RWPE2 (cell line): ENCODE results near the gene RALGPS2.

Experiments used
- ATAC-seq: fragments of 200-7000 bp; cut with Tn5 transposase; 3 replicates; pipeline ENCODE4 v1.9.1; 2021; ENCODE audit warnings: low read depth
- DNase-seq: peaks from one replicate; pipeline ENCODE4 v3.0.0-alpha.2; 2020; ENCODE audit warnings: low spot score
- H3K27ac ChIP-seq: fragments of 450-650 bp; 2 replicates; pipeline ENCODE4 v1.5.1; 2017; ENCODE audit warnings: mild to moderate bottlenecking; ENCODE audit not compliant: poor library complexity, severe bottlenecking
- H3K27me3 ChIP-seq: fragments of 250-450 bp; sonication (Bioruptor Pico); 2 replicates; pipeline ENCODE4 v1.5.1; 2021; ENCODE audit warnings: mild to moderate bottlenecking, moderate library complexity; ENCODE audit not compliant: insufficient read depth, poor library complexity, severe bottlenecking
- H3K36me3 ChIP-seq: fragments of 250-450 bp; sonication (Bioruptor Pico); 2 replicates; pipeline ENCODE4 v1.5.1; 2020; ENCODE audit warnings: low read depth, mild to moderate bottlenecking, moderate library complexity
- H3K4me1 ChIP-seq: fragments of 250-450 bp; sonication (Bioruptor Pico); 2 replicates; pipeline ENCODE4 v1.5.1; 2021; ENCODE audit warnings: mild to moderate bottlenecking, moderate library complexity; ENCODE audit not compliant: insufficient read depth, poor library complexity, severe bottlenecking
- H3K4me3 ChIP-seq: fragments of 250-450 bp; sonication (Bioruptor Pico); 2 replicates; pipeline ENCODE4 v1.5.1; 2021; ENCODE audit warnings: mild to moderate bottlenecking, moderate library complexity; ENCODE audit not compliant: severe bottlenecking
- H3K9me3 ChIP-seq: fragments of 250-450 bp; sonication (Bioruptor Pico); 2 replicates; pipeline ENCODE4 v1.5.1; 2021; ENCODE audit warnings: mild to moderate bottlenecking, moderate library complexity; ENCODE audit not compliant: severe bottlenecking
- TF ChIP-seq, protein P1 (sequence below): fragments of 450-650 bp; IDR thresholded peaks from one replicate; pipeline ENCODE4 v1.5.1; 2017; ENCODE audit warnings: mild to moderate bottlenecking, moderate library complexity; ENCODE audit not compliant: poor library complexity, severe bottlenecking

RALGPS2 gene

DNA sequence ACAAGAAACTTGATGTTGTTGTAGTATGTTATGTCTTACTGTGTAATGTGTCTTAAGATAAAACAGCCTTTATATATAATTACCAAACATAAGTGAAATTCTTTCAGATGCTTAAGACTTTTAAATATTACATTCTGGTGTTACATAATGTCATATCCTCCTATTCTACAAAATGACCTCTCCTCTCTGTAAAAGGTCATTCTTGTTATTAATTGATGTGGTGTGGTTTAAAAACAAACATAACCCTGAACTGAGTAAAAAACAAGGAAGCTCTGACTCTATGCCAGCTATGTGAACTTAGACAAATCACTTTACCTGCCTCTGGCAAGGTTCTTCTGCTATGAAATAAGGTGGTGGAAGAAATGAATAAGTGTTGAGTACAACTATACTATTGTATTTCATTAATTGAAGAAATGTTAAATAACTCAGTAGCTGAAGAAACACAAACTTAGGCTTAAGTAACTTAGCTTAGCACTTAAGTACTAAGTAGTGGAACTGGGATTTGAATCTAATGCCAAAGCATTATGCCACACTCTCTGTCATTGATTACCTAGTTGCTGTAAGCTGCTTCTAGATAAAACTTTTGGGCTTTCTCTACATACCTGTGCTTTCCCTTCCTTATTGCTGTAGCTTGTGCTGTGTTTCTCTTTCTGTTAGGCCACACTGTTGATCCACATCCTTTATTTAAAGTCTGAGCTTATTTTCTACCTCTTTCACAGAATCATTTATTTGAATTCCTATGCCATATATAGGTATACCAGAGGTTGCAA lies 146.7 kb downstream of the RALGPS2 start:
- Histone ChIP-seq H3K27ac (no peak overlapping the region), H3K36me3 (no peaks in the 10 kb centered on the region), H3K4me3 (no peak overlapping the region), H3K27me3 (no peaks in the 10 kb centered on the region), H3K4me1 (no peaks in the 10 kb centered on the region), H3K9me3 (no peaks in the 10 kb centered on the region)
- ATAC-seq: no peak
- TF ChIP-seq, protein P1, sequence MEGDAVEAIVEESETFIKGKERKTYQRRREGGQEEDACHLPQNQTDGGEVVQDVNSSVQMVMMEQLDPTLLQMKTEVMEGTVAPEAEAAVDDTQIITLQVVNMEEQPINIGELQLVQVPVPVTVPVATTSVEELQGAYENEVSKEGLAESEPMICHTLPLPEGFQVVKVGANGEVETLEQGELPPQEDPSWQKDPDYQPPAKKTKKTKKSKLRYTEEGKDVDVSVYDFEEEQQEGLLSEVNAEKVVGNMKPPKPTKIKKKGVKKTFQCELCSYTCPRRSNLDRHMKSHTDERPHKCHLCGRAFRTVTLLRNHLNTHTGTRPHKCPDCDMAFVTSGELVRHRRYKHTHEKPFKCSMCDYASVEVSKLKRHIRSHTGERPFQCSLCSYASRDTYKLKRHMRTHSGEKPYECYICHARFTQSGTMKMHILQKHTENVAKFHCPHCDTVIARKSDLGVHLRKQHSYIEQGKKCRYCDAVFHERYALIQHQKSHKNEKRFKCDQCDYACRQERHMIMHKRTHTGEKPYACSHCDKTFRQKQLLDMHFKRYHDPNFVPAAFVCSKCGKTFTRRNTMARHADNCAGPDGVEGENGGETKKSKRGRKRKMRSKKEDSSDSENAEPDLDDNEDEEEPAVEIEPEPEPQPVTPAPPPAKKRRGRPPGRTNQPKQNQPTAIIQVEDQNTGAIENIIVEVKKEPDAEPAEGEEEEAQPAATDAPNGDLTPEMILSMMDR: no peak
- DNase-seq: no peak

DNA sequence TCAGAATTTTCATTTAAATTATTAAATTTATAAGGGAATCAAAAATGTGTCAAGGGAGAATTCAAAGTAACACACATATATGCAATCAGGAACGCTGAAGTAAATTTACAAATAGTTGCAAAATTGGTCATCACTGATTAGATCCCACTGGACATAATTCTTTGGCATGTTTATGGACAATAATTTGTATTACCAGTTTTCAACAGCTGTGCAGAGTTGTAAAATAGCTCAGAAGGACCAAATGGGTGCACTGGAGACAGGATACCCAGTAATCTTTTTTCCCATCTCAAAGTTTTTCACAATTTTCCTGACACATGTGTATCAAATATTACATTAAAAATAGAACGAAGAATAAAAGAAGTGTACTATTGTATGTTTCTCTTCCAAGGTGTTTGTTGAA lies 149.9 kb downstream of the RALGPS2 start:
- no peak overlapping the region for H3K4me3 ChIP-seq

DNA sequence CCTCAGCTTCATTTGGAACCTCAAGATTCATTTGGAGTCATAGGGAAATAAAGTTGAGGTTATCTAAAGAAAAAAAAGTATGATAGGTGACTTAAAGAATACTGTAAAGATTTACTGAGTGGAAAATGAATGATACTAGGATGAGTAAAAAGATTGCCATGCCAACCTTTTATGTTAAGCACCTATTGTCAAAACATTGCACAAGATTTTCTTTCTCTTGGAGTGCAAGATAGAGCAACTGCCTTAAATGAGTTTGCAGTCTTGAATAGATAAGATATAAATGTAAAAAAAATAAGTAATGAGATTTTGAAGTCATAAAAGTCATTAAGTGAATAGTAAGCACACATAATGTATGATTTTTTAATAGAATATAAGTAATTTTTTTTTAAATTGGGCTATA lies 150.9 kb downstream of the RALGPS2 start:
- no peaks in the 10 kb centered on the region for H3K4me1 ChIP-seq
- peaks cover 3% of the 10 kb centered on the region; the same call in 1 of the 2 replicates for H3K36me3 ChIP-seq
- H3K4me3 ChIP-seq: no peak overlapping the region
- ATAC-seq: no peak
- TF ChIP-seq, protein P1: no peak
- no peak for DNase-seq
- H3K27ac ChIP-seq: no peak overlapping the region
- H3K27me3 ChIP-seq: no peaks in the 10 kb centered on the region
- H3K9me3 ChIP-seq: no peaks in the 10 kb centered on the region

More for the DNA sequence above, 149.9 kb downstream of the RALGPS2 start:
- no peaks in the 10 kb centered on the region for H3K9me3 ChIP-seq
- TF ChIP-seq, protein P1: no peak
- DNase-seq (no peak), ATAC-seq (no peak)
- H3K36me3 ChIP-seq: peaks cover 3% of the 10 kb centered on the region; the same call in 1 of the 2 replicates
- H3K27ac ChIP-seq: no peak overlapping the region
- no peaks in the 10 kb centered on the region for H3K4me1 ChIP-seq
- no peaks in the 10 kb centered on the region for H3K27me3 ChIP-seq

GRCh38 chr1:178877896-178878295 lies 152.9 kb downstream of the RALGPS2 start:
- Histone ChIP-seq H3K27me3 (no peaks in the 10 kb centered on the region), H3K4me3 (no peak overlapping the region), H3K4me1 (no peaks in the 10 kb centered on the region), H3K27ac (no peak overlapping the region), H3K36me3 (peaks cover 3% of the 10 kb centered on the region; the same call in 1 of the 2 replicates), H3K9me3 (no peaks in the 10 kb centered on the region)
- TF ChIP-seq, protein P1: no peak
- DNase-seq: no peak
- ATAC-seq: no peak

DNA sequence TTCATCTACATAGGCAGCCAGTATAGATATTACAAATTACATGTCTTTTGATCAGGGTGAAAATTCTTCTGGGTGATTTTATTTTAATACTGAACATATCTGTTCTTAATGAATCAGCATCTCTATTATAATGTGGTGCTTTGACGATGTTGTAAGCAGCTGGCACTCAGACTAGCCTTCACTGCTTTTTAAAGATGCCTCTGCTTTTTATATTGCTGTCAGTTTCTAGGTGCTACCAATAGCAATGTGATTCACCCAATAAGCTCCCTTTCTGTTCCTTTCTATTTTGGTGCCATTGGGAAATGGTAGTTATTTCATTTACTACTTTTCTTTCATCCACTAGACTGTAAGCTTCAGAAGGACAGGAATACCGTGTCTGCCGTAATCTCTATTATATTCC lies 156.9 kb downstream of the RALGPS2 start:
- Histone ChIP-seq H3K4me3 (no peak overlapping the region), H3K36me3 (peaks cover 3% of the 10 kb centered on the region; the same call in 1 of the 2 replicates), H3K4me1 (no peaks in the 10 kb centered on the region), H3K27me3 (no peaks in the 10 kb centered on the region), H3K27ac (no peak overlapping the region), H3K9me3 (no peaks in the 10 kb centered on the region)
- TF ChIP-seq, protein P1: no peak
- ATAC-seq (no peak), DNase-seq (no peak)
